Measurements from ENCODE around the gene PTAR1.

Gene PTAR1

DNA sequence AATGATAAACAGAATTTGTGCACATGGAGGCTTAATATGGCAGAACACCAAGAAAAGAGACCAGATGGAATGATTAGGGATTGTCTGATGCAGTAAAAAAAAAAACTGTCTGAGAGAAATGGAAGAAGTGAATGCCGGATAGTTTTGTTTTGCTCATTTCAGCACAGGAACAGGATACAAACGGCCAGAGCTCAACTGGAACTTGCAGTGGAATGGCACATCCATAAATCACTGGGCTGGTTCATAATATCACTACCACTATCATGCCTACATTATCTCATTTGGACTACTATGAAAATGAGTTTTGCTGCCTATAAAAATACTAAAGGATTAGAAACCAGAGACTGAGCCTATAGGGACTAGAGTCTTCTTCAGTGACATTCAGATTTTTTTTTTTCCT, 9.7 kb downstream of the PTAR1 start:
- no peak for DNase-seq

DNA sequence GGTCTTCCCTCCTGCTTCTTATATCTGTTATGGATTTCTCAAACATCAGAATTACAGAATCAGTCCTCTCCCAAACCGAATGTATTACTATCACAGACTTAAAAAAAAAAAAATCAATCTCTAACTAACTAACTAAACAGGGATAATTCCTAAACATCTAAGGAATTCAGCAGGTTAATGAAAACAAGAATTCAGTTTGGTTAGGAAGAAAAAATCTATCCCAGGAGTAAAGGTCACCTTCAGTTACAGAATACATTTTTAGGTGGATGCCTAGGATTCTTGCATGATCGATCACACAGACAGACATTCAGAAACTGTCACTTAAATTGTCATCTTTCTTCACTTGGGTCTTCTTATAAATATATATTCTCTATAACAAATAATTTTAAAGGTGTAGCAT, 11.5 kb downstream of the PTAR1 start:
- DNase-seq: no peak

GRCh38 chr9:69746859-69747560, 12.8 kb downstream of the PTAR1 start:
- DNase-seq: no peak

- no peak for DNase-seq
These were observed 13.9 kb downstream of the PTAR1 start for GRCh38 chr9:69745716-69746437.

GRCh38 chr9:69744688-69745380, 15.0 kb downstream of the PTAR1 start:
- no peak for DNase-seq

DNA sequence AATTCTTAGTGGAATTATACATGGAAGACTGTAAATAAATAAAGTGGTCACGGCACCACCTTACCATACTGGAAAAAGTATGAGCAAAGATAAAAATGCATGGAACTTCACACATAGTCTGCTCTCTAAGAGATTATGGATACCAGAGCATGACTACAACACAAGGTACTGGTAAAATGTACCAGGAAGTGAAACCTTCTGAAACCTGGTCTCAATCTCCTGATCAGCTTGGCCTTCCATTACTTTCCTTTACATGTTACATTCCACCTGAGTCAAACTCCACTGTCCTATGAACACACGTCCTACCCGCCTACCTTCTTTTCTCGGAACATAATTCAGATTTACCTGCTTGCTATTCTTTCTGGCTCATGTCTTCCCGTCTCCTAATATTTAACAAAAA, 15.9 kb downstream of the PTAR1 start:
- DNase-seq: no peak

- no peak for DNase-seq
These were observed 18.8 kb downstream of the PTAR1 start for GRCh38 chr9:69740872-69741505.

DNA sequence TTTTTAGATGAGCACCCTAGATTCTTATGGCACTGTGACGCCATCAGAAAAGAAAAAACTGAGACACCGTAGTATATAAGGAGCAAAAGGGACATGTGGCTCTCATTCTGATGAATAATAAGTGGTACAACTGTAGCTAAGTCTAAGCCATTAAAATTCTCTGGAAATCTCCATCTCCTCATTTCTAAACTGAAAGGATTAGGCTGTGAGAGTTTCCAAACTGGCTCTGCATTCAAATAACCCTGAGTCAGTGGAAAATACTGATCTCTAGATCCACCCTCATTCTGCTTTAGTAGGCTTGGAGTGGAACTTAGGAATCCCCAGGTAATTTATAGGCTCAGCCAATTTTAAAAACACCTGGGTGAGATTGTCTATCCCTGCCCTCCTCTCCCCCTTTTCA, 28.5 kb downstream of the PTAR1 start:
- no peak for DNase-seq

GRCh38 chr9:69719983-69720382, 39.8 kb downstream of the PTAR1 start:
- no peak for DNase-seq

DNA sequence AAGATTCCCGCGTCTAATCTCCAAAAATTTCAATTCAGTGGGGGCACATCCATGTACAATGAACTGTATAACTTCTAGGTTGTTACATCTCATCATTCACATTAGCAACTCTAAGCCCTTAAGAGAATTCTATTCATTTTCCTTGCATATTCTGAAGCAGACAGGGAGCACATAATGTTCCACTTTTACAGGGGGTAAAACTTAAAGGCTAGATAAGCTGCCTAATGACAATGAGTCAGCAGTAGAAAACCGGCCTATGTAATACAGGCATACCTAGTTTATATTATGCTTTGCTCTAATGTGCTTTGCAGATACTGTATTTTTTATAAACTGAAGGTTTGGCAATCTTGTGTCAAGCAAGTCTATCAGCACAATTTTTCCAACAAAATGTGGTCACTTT, 40.4 kb downstream of the PTAR1 start:
- DNase-seq: no peak

- DNase-seq: no peak
These were observed 41.6 kb downstream of the PTAR1 start for GRCh38 chr9:69718218-69718617.

- DNase-seq: no peak
These were observed 44.0 kb downstream of the PTAR1 start for GRCh38 chr9:69715825-69716224.

DNA sequence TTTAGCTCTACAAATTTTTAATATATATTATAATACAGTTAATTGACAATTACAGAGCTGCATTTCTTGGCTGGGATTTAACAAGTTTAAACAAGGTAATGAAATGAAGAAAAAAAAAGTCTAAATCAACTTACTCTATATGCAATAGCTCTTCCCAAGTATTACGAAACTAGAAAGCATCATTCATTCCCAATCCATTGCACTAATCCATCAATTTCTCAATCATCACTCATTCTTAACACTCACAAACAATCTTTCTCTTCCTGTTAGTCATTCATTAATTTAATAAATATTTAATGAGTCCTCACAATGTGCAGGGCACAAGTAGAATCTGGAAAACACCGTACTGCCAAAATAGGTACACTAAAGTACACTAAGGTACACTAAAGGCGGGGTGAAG, 44.7 kb downstream of the PTAR1 start:
- no peak for DNase-seq

DNA sequence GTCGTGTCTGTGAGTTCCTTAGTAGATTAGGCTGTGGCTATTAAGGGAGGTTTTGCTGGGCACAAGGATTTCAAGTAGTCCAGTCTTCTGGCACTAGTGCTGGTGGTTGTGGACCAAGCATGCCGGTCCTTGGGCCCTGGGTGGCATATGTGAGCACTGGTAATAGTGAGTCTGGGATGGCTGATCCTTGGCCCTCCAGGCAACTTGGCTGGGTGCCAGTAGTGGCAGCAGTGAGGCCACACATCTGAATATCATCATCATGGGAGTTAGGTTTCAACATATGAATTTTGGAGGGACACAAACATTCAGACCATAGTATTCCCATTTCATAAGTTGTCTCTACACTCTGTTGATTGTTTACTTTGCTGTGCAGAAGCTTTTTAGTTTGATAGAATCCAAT, 62.3 kb downstream of the PTAR1 start:
- DNase-seq: no peak

DNA sequence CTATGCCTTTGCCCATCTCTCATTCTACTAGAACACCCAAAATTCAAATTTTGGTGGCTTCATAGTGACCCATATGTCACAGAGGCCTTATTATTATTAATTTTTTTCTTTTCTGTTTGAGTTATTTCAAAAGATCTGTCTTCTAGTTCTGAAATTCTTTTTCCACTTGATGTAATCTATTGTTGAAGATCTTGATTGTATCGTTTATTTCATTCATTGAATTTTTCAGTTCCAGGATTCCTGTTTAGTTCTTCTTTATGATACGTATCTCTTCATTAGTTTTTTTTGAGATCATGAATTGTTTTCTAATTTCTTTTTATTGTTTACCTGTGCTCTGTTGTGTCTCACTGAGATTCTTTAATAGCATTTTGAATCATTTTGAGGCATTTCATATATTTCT, 63.0 kb downstream of the PTAR1 start:
- DNase-seq: no peak

- DNase-seq: no peak
These were observed 69.7 kb downstream of the PTAR1 start for GRCh38 chr9:69689991-69690538.

DNA sequence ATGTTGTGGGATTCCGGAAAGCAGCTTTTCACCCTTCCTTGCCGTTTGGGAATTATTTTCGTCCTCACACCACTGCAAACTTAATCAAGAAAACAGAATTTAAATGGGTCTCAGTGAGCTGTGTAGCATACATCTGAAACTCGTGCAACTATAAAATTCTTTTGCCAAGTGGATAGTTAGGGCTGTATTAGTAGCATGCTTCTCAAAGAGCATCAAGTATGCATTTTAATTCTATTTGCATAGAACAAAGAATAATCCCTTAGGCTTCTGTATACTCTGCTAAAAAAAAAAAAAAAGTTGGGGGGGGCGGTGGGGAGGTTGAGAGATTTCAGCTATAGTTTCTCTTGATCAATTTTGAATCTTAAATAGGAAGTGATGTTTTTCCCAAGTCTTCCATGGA, 75.9 kb downstream of the PTAR1 start:
- DNase-seq: no peak

DNA sequence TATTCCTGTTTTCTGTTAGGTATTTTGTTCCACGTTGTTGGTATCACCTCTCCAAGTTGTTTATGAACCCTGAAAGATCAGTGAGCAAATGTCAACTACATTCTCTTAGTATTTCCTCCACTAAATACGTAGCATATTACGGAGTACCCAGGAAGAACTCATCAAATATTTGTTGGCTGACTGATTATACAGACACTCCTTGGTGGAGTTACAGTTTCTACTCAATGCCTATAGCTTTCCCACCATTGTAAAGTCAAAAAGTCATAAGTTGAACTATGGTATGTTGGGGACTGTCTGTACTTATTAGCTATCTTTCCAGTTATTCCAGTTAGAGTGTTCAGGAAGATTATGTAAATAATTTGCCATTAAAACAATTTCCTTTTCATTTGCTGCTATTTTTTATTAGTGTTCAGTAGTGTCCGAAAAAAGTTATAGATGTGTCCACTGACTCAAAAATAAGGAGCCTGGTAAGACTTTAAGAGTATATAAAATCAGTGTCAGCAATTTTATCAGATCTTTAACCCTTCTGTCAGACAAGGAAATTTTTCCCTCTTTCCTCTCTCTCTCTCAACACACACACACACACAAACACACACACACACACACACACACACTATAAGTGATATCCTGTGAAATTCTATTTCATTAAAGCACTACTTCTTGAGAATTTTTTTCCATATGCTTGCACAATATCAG, 80.8 kb downstream of the PTAR1 start:
- DNase-seq: no peak

DNA sequence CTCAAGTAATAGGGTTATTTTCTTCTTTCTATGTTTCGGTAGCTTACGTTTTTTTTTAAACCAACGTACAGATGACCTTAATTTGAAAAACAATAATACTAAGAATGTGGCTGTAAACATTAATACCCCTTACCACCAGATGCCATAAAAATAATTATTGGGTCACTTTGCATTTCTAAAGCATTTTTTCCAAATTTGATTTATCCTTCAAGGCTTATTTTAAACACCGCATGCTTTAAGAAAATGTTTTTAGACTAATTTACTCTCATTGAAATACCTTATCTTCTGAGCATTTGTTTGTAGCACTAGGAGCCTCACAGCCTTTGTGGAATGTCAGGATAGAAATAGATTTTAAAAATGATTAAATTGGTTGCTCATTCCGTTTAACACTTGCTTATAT, 81.9 kb downstream of the PTAR1 start:
- DNase-seq: no peak

GRCh38 chr9:69675563-69675962, 84.2 kb downstream of the PTAR1 start:
- DNase-seq: no peak

- no peak for DNase-seq
These were observed 84.9 kb downstream of the PTAR1 start for GRCh38 chr9:69674716-69675438.
